HepG2 (cell line): ENCODE results near the gene STX4. TPM values are rescaled to one million over a fixed set of nuclear protein-coding genes. Genes with fewer than 3 reads are reported as not detected.

Experiments used
- CTCF ChIP-seq: sonication (generic); formaldehyde crosslinking; IDR thresholded peaks from 2 replicates; pipeline ENCODE4 v1.5.0; 2020; ENCODE audit warnings: mild to moderate bottlenecking, missing genetic modification reagents, moderate library complexity
- HNF4A ChIP-seq: sonication (generic); formaldehyde crosslinking; IDR thresholded peaks from 2 replicates; pipeline ENCODE4 v1.4.0; 2020; ENCODE audit warnings: missing genetic modification reagents
- IKZF4 ChIP-seq: sonication (generic); formaldehyde crosslinking; IDR thresholded peaks from 2 replicates; pipeline ENCODE4 v1.5.1; 2020; ENCODE audit warnings: borderline replicate concordance, mild to moderate bottlenecking, low read depth, missing genetic modification reagents; ENCODE audit errors: not compliant biosample characterization
- MBNL3 ChIP-seq: fragments of 250-450 bp; sonication (Bioruptor Pico); conservative IDR thresholded peaks from 2 replicates; pipeline ENCODE4 v1.8.0; 2022; ENCODE audit warnings: mild to moderate bottlenecking, inconsistent platforms
- NFATC3 ChIP-seq: sonication (generic); formaldehyde crosslinking; IDR thresholded peaks from 2 replicates; pipeline ENCODE4 v1.5.1; 2020; ENCODE audit warnings: mild to moderate bottlenecking, missing genetic modification reagents
- ZNF543 ChIP-seq: sonication (generic); formaldehyde crosslinking; IDR thresholded peaks from 2 replicates; pipeline ENCODE4 v1.4.0; 2020; ENCODE audit warnings: mild to moderate bottlenecking, missing genetic modification reagents
- ZXDC ChIP-seq: sonication (generic); formaldehyde crosslinking; IDR thresholded peaks from 2 replicates; pipeline ENCODE4 v1.5.0; 2020; ENCODE audit warnings: mild to moderate bottlenecking, missing genetic modification reagents
- polyA plus RNA-seq, 8 experiments: library from polyadenylated mRNA; depleted of rRNA in 3 of 8; stranded (reverse) in 7 of 8; unstranded in 1 of 8; fragments of >200 nt; fragmentation: Illumina TruSeq in 4 of 8; extraction: Trizol in 4 of 8; gene quantifications; 2 replicates each; pipeline versions ENCODE4 v1.2.1 to v1.2.3, GENCODE V29; 2011 to 2016; ENCODE audit warnings: low read depth in 4 of 8, missing spikeins in 1 of 8, mixed read lengths in 1 of 8; ENCODE audit not compliant: insufficient read depth in 1 of 8
- total RNA-seq, 5 experiments: library from RNA; depleted of rRNA; stranded (reverse); fragments of >200 nt; fragmentation: Illumina TruSeq; extraction: Trizol; gene quantifications; 2 replicates each; pipeline ENCODE4 v1.2.3, GENCODE V29; 2016; ENCODE audit warnings: low read depth in 1 of 5
- TF ChIP-seq, protein P1 (sequence below): sonication (generic); formaldehyde crosslinking; IDR thresholded peaks from 2 replicates; pipeline ENCODE4 v1.5.1; 2020; ENCODE audit warnings: mild to moderate bottlenecking, missing genetic modification reagents, borderline replicate concordance
- TF ChIP-seq, protein P2 (sequence below): sonication (generic); formaldehyde crosslinking; IDR thresholded peaks from 2 replicates; pipeline ENCODE4 v1.9.0; 2022; ENCODE audit warnings: missing genetic modification reagents, mild to moderate bottlenecking, borderline replicate concordance
- TF ChIP-seq, protein P3 (sequence below): sonication (generic); formaldehyde crosslinking; conservative IDR thresholded peaks from 2 replicates; pipeline ENCODE4 v1.5.0; 2020; ENCODE audit warnings: missing genetic modification reagents

STX4 gene
- total and polyA plus RNA-seq, 2 of the 13 experiments (the other 11 are each of a cell fraction or from before 2014, with no cell fraction given): 29.2 to 34.6 TPM

GRCh38 chr16:31073970-31074813 lies 40.8 kb downstream of the STX4 start, which contains the start of the genes ZNF646 and ZNF668 (continued):
- TF ChIP-seq, protein P1, sequence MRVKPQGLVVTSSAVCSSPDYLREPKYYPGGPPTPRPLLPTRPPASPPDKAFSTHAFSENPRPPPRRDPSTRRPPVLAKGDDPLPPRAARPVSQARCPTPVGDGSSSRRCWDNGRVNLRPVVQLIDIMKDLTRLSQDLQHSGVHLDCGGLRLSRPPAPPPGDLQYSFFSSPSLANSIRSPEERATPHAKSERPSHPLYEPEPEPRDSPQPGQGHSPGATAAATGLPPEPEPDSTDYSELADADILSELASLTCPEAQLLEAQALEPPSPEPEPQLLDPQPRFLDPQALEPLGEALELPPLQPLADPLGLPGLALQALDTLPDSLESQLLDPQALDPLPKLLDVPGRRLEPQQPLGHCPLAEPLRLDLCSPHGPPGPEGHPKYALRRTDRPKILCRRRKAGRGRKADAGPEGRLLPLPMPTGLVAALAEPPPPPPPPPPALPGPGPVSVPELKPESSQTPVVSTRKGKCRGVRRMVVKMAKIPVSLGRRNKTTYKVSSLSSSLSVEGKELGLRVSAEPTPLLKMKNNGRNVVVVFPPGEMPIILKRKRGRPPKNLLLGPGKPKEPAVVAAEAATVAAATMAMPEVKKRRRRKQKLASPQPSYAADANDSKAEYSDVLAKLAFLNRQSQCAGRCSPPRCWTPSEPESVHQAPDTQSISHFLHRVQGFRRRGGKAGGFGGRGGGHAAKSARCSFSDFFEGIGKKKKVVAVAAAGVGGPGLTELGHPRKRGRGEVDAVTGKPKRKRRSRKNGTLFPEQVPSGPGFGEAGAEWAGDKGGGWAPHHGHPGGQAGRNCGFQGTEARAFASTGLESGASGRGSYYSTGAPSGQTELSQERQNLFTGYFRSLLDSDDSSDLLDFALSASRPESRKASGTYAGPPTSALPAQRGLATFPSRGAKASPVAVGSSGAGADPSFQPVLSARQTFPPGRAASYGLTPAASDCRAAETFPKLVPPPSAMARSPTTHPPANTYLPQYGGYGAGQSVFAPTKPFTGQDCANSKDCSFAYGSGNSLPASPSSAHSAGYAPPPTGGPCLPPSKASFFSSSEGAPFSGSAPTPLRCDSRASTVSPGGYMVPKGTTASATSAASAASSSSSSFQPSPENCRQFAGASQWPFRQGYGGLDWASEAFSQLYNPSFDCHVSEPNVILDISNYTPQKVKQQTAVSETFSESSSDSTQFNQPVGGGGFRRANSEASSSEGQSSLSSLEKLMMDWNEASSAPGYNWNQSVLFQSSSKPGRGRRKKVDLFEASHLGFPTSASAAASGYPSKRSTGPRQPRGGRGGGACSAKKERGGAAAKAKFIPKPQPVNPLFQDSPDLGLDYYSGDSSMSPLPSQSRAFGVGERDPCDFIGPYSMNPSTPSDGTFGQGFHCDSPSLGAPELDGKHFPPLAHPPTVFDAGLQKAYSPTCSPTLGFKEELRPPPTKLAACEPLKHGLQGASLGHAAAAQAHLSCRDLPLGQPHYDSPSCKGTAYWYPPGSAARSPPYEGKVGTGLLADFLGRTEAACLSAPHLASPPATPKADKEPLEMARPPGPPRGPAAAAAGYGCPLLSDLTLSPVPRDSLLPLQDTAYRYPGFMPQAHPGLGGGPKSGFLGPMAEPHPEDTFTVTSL (CRISPR knock-in tag): no peak; the same call in 1 of the 2 replicates
- TF ChIP-seq IKZF4 (CRISPR knock-in tag): peak; percentile 98
- TF ChIP-seq NFATC3 (CRISPR knock-in tag): peak; percentile 94
- peak; percentile 44; the same call in 1 of the 2 replicates for TF ChIP-seq HNF4A
- TF ChIP-seq, protein P2, sequence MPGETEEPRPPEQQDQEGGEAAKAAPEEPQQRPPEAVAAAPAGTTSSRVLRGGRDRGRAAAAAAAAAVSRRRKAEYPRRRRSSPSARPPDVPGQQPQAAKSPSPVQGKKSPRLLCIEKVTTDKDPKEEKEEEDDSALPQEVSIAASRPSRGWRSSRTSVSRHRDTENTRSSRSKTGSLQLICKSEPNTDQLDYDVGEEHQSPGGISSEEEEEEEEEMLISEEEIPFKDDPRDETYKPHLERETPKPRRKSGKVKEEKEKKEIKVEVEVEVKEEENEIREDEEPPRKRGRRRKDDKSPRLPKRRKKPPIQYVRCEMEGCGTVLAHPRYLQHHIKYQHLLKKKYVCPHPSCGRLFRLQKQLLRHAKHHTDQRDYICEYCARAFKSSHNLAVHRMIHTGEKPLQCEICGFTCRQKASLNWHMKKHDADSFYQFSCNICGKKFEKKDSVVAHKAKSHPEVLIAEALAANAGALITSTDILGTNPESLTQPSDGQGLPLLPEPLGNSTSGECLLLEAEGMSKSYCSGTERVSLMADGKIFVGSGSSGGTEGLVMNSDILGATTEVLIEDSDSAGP (CRISPR knock-in tag): peak; percentile 86
- TF ChIP-seq ZNF543 (CRISPR knock-in tag): peak; percentile 45
- TF ChIP-seq MBNL3 (CRISPR knock-in tag): no peak
- TF ChIP-seq, protein P3, sequence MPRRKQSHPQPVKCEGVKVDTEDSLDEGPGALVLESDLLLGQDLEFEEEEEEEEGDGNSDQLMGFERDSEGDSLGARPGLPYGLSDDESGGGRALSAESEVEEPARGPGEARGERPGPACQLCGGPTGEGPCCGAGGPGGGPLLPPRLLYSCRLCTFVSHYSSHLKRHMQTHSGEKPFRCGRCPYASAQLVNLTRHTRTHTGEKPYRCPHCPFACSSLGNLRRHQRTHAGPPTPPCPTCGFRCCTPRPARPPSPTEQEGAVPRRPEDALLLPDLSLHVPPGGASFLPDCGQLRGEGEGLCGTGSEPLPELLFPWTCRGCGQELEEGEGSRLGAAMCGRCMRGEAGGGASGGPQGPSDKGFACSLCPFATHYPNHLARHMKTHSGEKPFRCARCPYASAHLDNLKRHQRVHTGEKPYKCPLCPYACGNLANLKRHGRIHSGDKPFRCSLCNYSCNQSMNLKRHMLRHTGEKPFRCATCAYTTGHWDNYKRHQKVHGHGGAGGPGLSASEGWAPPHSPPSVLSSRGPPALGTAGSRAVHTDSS (CRISPR knock-in tag): 0 out of 2 replicates have a peak, but pooled peaks have one; percentile 48
- no peak; the same call in 1 of the 2 replicates for TF ChIP-seq CTCF (CRISPR knock-in tag)
- TF ChIP-seq ZXDC (CRISPR knock-in tag): no peak; the same call in 1 of the 2 replicates
